ENCODE measurements around the gene SLC9A3. TPM values are rescaled to one million over a fixed set of nuclear protein-coding genes. Genes with fewer than 3 reads are reported as not detected.

SLC9A3 gene
- total and polyA plus RNA-seq, 2 of the 13 experiments (the other 11 are each of a cell fraction or from before 2014, with no cell fraction given) = 1.5 to 1.8 TPM

DNA sequence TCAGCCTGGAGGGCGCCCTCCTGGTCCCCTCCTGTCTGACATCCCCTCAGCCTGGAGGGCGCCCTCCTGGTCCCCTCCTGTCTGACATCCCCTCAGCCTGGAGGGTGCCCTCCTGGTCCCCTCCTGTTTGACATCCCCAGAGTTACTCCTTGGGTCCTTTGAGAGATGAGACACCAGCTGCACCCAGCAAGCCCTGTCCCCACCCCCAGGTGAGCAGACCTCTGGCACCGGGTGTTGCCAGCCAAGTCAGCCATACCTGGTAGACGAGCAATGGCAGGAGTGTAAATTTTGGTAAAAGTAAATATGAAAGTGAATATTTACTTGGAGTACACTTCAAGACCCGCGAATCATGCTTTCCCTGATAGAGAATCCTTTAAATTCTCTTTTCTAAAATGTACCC is 55.8 kb downstream of the SLC9A3 start:
- Histone ChIP-seq H2AFZ (ENCODE audit: low read length) (no peak overlapping the region), H3K9me3 (ENCODE audit: low read length) (no peaks in the 10 kb centered on the region), H3K4me3 (replicated peaks in 1 of 3; ENCODE audit: insufficient read depth in 1 of 3, low read depth in 2 of 3, low read length in 3 of 3) (no peak overlapping the region), H3K79me2 (ENCODE audit: insufficient read depth, low read length) (peaks cover 3% of the 10 kb centered on the region), H3K9ac (ENCODE audit: insufficient read depth, low read depth, low read length) (no peak overlapping the region), H3K27ac (ENCODE audit: extremely low read length, insufficient read depth, low read length) (no peak overlapping the region), H4K20me1 (ENCODE audit: insufficient read depth, low read length) (peaks cover 4% of the 10 kb centered on the region; the same call in 1 of the 2 replicates), H3K4me1 (ENCODE audit: insufficient read depth, low read length) (peaks cover 16% of the 10 kb centered on the region), H3K4me2 (ENCODE audit: low read depth, low read length) (no peak overlapping the region), H3K36me3 (replicated peaks in 1 of 2; ENCODE audit: control insufficient read depth in 1 of 2, insufficient read depth in 2 of 2, low read length in 2 of 2) (peaks cover 3 to 11% of the 10 kb centered on the region in 2 experiments; a peak in 2 of 5 replicates), H3K27me3 (ENCODE audit: control insufficient read depth in 1 of 2, insufficient read depth in 2 of 2, low read length in 2 of 2) (no peaks in the 10 kb centered on the region)
- DNase-seq (ENCODE audit: low spot score) = no peak
- in situ Hi-C loops (cut with HindIII; ENCODE audit: extremely low pct_ligation_motif_present, low pct_unique_long_range_greater_than_20kb) = no loop called here
- no peak for FAIRE-seq
- 81% methylated on average over 6 of the region's 6 CpGs for WGBS (ENCODE audit: low lambda C conversion rate)
- intact Hi-C loops (cut with micrococcal nuclease; ENCODE audit: unreplicated experiment) = no loop called here
- POLR2A ChIA-PET = no interaction called here
- TF ChIP-seq SRSF1 (optimal IDR thresholded peaks at IDR 0.05; ENCODE audit: low read depth, low read length) (no peak), HDAC6 (IDR thresholded peaks at IDR 0.05; ENCODE audit: low read depth, low read length) (no peak), THYN1 (CRISPR knock-in tag; IDR thresholded peaks at IDR 0.05; ENCODE audit: borderline replicate concordance, low read depth) (no peak), MBNL3 (CRISPR knock-in tag; conservative IDR thresholded peaks at IDR 0.05) (no peak), TCF7L2 (IDR thresholded peaks at IDR 0.05; ENCODE audit: low read depth, low read length) (no peak), JUNB (CRISPR knock-in tag; IDR thresholded peaks at IDR 0.05; ENCODE audit: borderline replicate concordance) (no peak), DNMT3B (CRISPR knock-in tag; conservative IDR thresholded peaks at IDR 0.05) (no peak), ZNF124 (CRISPR knock-in tag; IDR thresholded peaks at IDR 0.05) (no peak), KLF6 (CRISPR knock-in tag; IDR thresholded peaks at IDR 0.05) (no peak), ZBTB7A (CRISPR knock-in tag; IDR thresholded peaks at IDR 0.05) (no peak)
- TF ChIP-seq, protein P1, sequence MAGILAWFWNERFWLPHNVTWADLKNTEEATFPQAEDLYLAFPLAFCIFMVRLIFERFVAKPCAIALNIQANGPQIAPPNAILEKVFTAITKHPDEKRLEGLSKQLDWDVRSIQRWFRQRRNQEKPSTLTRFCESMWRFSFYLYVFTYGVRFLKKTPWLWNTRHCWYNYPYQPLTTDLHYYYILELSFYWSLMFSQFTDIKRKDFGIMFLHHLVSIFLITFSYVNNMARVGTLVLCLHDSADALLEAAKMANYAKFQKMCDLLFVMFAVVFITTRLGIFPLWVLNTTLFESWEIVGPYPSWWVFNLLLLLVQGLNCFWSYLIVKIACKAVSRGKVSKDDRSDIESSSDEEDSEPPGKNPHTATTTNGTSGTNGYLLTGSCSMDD (CRISPR knock-in tag; IDR thresholded peaks at IDR 0.05) = no peak
- TF ChIP-seq, protein P2, sequence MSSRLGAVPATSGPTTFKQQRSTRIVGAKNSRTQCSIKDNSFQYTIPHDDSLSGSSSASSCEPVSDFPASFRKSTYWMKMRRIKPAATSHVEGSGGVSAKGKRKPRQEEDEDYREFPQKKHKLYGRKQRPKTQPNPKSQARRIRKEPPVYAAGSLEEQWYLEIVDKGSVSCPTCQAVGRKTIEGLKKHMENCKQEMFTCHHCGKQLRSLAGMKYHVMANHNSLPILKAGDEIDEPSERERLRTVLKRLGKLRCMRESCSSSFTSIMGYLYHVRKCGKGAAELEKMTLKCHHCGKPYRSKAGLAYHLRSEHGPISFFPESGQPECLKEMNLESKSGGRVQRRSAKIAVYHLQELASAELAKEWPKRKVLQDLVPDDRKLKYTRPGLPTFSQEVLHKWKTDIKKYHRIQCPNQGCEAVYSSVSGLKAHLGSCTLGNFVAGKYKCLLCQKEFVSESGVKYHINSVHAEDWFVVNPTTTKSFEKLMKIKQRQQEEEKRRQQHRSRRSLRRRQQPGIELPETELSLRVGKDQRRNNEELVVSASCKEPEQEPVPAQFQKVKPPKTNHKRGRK (CRISPR knock-in tag; IDR thresholded peaks at IDR 0.05) = no peak
- no peak for ATAC-seq
- CTCF ChIA-PET (ENCODE audit: low intra/inter-chr PET ratio, low total read pairs) = no interaction called here
- BruUV-seq (replicated peaks) = no TSS peak

Measured in HepG2 (cell line).